GM21515 (cell line): ENCODE results near the gene PARD3.

ENCODE experiments used
- ATAC-seq: cut with Tn5 transposase; IDR thresholded peaks from one replicate; pipeline ENCODE4 v1.9.1; 2021; ENCODE audit not compliant: unreplicated experiment

PARD3 gene

DNA sequence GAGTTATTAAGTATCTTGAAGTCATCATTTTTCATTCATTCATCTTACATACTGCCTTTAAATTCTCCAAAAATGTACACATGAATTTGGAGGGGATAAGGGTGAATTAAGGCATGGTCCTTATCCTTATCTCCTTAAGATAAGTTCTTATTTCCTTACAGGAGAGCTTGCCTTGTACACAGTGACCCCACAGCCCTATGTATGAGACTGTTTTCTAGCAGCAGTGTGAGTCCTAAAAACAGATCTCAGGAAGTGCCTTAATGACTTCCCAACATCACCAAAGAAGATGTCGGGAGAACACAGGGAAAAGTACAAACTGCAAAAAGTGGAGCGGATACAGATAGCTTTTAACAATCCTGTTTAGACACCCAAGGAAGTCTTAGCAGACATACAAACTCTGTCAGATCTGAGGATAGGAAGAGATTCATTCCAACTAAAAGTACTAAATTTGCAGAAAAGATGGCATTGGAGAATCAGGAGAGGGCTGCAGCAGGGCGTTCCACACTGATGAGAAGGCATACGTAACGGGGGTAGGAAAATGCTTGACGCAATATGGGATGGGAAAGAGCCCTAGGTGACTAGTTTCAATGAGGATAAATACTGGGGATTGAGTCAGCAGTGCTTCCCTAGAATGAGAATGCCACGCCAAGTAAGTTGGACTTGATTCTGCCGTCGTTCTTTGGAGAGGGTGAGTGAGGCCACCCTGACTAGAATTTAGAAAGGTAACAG is 570.2 kb downstream of the PARD3 start:
- no peak for ATAC-seq

- ATAC-seq = no peak
These were observed 573.7 kb downstream of the PARD3 start for GRCh38 chr10:34241226-34242000.

DNA sequence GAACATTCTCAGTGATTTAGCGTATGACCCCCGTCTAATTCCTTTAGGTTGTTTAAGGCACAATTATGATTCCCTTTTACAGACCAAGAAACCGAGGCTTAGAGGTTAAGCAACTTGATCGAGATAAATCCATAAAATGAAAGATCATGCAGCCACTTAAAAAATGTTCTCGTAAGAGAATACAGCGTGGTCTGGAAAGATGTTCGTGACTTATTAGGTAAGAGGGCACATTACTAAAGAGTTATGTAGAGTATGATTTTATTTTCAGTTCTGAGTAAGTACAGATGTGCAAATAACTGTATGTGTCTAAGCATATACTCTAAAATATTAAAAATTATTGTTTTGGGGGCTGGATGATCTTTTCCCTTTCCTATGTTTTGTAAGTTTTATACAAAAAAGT is 575.1 kb downstream of the PARD3 start:
- ATAC-seq = no peak

DNA sequence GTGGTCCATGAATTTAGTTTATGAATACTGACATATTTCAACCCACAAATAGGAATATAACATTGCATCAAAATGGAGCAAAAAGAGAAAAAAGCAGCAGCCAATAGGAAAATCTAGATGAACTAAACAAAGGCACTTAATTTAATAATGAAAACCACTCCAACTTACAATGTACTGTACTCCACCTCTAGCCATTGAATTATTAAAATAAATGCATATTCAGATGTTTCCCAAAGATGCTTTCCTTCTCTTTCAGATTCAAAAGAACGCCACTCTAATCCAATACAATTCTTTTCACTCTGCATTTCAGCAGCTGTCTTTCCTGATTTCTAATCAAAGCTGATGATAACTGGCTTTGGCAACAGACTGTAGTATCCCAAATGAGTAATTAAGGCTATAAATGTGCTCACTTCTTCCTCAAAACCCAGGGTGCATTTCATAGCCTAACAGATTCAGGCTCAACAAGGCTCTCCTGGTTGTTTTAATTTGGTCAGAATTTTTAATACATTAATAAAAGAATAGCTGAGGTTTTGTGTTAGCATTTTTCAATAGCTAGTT is 577.1 kb downstream of the PARD3 start:
- no peak for ATAC-seq

DNA sequence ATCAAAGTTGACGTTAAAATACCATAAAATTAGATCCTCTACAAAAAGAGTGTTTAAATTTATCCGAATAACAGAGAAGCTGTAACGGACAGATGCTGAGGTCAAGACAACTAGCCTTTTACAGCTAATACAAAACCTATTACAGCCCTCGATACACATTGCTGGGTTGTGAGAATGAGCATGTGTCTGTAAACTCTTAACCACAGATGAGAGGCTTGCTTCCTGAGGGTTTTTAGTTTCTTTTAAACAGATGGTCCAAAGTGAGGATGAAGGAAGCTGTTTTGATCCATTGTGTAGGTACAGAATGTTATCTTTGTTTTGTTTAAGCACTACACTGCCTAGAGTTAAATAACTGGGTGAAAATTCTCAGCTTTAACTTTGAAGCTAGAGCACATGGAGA is 578.2 kb downstream of the PARD3 start:
- no peak for ATAC-seq

- ATAC-seq = no peak
These were observed 579.8 kb downstream of the PARD3 start for GRCh38 chr10:34235164-34235832.

DNA sequence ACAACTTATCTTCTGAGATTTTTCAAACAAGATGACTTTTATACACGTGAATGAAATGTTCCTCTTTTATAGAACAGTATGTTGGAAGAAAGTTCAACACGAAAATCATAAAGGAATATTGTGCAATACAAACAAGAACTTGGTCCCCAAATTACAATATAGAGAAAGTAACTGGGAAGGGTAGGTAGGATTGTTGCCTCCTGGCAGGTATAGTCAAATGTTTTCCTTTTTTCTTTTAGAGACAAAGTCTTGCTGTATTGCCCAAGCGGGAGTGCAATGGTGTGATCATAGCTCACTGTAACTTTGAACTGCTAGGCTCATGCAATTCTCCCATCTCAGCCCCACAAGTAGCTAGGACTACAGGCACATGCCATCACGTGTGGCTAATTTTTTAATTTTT is 582.6 kb downstream of the PARD3 start:
- no peak for ATAC-seq

GRCh38 chr10:34231441-34232180 is 583.5 kb downstream of the PARD3 start:
- no peak for ATAC-seq

GRCh38 chr10:34229917-34230316 is 585.2 kb downstream of the PARD3 start:
- ATAC-seq = no peak

GRCh38 chr10:34228066-34228465 is 587.0 kb downstream of the PARD3 start:
- ATAC-seq = no peak

DNA sequence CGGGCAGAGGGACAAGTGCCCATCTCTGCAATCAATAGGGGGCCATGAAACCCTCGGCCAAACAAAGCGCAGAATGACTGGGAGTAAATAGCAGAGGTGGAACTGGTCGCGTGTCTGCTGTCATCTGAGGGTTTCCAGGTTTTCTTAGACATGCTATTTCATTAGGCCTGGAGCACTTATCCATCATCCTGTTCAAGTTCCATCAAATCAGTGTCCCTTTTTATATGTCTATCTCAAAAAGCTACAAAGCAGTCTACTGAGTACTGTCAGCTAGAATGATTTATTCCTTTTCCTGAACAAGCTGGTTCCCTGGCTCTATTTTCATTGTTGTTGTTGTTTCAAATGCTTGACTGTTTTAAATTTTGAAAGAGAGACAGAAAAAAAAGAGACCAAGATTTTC is 590.5 kb downstream of the PARD3 start:
- no peak for ATAC-seq

GRCh38 chr10:34223658-34224057 is 591.4 kb downstream of the PARD3 start:
- no peak for ATAC-seq

- ATAC-seq = no peak
These were observed 592.7 kb downstream of the PARD3 start for GRCh38 chr10:34222359-34222758.

DNA sequence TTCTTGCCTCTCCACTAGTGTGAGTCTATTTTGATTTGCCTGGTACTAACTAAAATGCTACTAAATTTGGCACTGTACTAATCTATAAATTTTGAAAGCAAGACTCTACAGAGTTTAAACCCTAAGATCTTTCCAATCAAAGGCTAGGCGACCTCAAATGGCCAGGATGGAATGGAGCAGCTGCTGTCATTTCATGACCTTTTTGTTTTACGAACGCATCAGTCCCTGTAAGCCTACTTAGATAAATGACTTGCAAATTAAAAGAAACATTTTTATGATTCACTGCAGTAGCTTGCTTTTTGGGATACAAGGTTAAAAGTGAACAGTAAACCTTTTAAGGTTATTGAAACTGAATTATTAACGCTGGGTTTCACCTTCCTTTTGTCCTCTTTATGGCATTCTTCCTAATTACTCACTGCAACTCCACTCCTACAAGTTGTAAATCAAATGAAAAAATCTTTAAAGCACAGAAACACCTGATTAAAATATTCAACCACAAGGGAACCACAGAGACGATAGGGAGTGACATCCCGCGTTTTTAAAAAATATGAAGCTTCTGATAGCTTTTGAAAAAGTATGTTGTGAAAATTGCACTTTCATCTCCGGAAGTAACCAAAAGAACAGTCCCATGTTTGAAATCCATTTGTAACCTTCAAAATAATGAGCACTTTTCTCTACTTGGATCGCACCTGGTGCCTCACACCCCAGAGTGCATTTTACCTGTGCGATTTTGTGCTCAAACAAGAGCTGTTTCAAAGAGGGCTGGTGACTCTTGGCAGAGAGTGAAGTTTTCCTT is 595.1 kb downstream of the PARD3 start:
- ATAC-seq = no peak

GRCh38 chr10:34217524-34217923 is 597.6 kb downstream of the PARD3 start:
- no peak for ATAC-seq

DNA sequence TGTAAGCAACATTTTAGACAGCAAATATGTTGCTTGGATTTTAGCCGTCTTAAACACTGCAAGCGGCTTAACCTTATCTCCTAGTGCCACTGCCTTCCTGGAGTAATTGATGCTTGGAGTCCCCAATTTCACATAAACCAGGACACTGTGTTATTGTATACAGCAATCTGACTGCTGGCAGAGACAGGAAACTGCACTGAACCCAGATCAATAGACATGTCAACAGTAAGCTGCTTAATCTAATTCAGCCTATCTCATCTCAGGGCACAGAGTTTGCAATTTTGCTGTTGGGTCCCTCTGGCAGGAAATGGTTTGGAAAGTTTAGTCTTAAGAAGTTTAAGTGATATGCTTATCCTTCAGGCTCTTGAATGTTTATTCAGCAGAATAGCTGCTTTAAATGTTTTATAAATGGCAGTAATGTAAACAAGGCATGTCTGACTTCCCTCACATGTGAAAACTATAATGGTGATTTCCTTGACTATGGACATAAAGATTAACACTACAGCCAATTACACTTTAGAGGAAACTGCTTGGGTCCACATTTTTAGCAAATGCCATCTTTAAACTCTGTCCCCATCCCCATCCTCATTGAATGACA is 598.6 kb downstream of the PARD3 start:
- ATAC-seq = no peak

- ATAC-seq = no peak
These were observed 601.3 kb downstream of the PARD3 start for GRCh38 chr10:34213805-34214197.

GRCh38 chr10:34213193-34213804 is 601.8 kb downstream of the PARD3 start:
- ATAC-seq = no peak

DNA sequence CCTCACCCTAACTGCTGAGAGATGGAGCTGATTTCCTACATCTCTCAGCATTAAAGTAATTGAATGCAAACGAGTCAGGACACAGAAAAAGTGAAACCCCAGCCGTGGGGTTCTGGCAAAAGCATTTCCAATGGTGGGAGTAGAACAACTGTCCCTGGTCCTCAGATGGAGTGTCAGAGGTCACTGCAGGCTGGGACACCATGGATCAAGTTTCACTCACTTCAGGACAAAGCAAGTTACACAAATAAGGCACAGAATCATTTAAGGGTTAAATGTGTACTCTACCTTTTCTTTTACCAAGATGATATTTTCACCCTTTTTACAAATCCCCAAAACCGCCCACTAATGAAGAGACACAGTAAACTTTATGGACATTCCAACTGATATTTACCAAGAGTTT is 607.8 kb downstream of the PARD3 start:
- ATAC-seq = no peak

DNA sequence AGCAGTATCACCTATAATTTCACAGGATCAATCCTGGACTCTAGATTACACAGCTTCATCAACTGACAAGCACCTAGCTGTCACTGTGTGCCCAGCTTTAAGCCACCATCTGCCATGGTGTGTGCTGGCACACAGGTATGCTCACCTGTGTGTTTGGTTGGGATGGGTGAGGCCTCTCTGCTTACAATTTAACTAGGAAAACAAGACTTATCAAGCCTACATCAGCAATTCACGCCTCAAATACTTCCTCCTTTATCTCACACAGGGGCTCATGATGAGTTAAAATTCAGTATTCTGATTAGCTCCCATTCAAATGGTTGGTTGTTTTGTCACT is 608.2 kb downstream of the PARD3 start:
- no peak for ATAC-seq
